ENCODE data around the gene ZNF319. TPM values are rescaled to one million over a fixed set of nuclear protein-coding genes. Genes with fewer than 3 reads are reported as not detected.

The ZNF319 gene
- total and polyA plus RNA-seq, 2 of the 13 experiments (the other 11 are each of a cell fraction or from before 2014, with no cell fraction given), result 2.4 to 3.6 TPM

- Histone ChIP-seq H3K36me3 (replicated peaks in 1 of 2; ENCODE audit: control insufficient read depth in 1 of 2, insufficient read depth in 2 of 2, low read length in 2 of 2) (peaks cover 15 to 17% of the 10 kb centered on the region in 2 experiments), H3K4me2 (ENCODE audit: low read depth, low read length) (no peak overlapping the region), H3K27ac (ENCODE audit: extremely low read length, insufficient read depth, low read length) (no peak overlapping the region), H3K79me2 (ENCODE audit: insufficient read depth, low read length) (no peaks in the 10 kb centered on the region), H3K9me3 (ENCODE audit: low read length) (no peaks in the 10 kb centered on the region), H3K4me1 (ENCODE audit: insufficient read depth, low read length) (peaks cover 16% of the 10 kb centered on the region), H4K20me1 (ENCODE audit: insufficient read depth, low read length) (no peaks in the 10 kb centered on the region), H3K27me3 (ENCODE audit: control insufficient read depth in 1 of 2, insufficient read depth in 2 of 2, low read length in 2 of 2) (peaks cover 3 to 13% of the 10 kb centered on the region in 2 experiments; a peak in 2 of 5 replicates), H3K4me3 (replicated peaks in 1 of 3; ENCODE audit: insufficient read depth in 1 of 3, low read depth in 2 of 3, low read length in 3 of 3) (no peak overlapping the region), H2AFZ (ENCODE audit: low read length) (no peak overlapping the region), H3K9ac (ENCODE audit: insufficient read depth, low read depth, low read length) (no peak overlapping the region)
- CTCF ChIA-PET (ENCODE audit: low intra/inter-chr PET ratio, low total read pairs), result no interaction called here
- TF ChIP-seq, protein P1, sequence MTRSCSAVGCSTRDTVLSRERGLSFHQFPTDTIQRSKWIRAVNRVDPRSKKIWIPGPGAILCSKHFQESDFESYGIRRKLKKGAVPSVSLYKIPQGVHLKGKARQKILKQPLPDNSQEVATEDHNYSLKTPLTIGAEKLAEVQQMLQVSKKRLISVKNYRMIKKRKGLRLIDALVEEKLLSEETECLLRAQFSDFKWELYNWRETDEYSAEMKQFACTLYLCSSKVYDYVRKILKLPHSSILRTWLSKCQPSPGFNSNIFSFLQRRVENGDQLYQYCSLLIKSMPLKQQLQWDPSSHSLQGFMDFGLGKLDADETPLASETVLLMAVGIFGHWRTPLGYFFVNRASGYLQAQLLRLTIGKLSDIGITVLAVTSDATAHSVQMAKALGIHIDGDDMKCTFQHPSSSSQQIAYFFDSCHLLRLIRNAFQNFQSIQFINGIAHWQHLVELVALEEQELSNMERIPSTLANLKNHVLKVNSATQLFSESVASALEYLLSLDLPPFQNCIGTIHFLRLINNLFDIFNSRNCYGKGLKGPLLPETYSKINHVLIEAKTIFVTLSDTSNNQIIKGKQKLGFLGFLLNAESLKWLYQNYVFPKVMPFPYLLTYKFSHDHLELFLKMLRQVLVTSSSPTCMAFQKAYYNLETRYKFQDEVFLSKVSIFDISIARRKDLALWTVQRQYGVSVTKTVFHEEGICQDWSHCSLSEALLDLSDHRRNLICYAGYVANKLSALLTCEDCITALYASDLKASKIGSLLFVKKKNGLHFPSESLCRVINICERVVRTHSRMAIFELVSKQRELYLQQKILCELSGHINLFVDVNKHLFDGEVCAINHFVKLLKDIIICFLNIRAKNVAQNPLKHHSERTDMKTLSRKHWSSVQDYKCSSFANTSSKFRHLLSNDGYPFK (CRISPR knock-in tag; IDR thresholded peaks at IDR 0.05; ENCODE audit: borderline replicate concordance), result 0 out of 2 replicates have a peak, but pooled peaks have one; percentile 15
- TF ChIP-seq CBX5 (CRISPR knock-in tag; IDR thresholded peaks at IDR 0.05; ENCODE audit: borderline replicate concordance), result no peak
- no peak for DNase-seq (ENCODE audit: low spot score)
- in situ Hi-C loops (cut with HindIII; ENCODE audit: extremely low pct_ligation_motif_present, low pct_unique_long_range_greater_than_20kb) (no loop called here), intact Hi-C loops (cut with micrococcal nuclease; ENCODE audit: unreplicated experiment) (no loop called here)
- ATAC-seq, result no peak; the same call in 1 of the 3 replicates
- BruUV-seq (replicated peaks), result no TSS peak
- no peak for FAIRE-seq
- POLR2A ChIA-PET, result interaction anchor here (2.3 kb wide), 1 partner anchor 23 kb away, joined by 7 read pairs; no protein-coding TSS in a partner anchor
- WGBS (ENCODE audit: low lambda C conversion rate), result 51% methylated on average over 18 of the region's 19 CpGs
Observed at GRCh38 chr16:58047557-58048348, 47.3 kb upstream of the ZNF319 start.

DNA sequence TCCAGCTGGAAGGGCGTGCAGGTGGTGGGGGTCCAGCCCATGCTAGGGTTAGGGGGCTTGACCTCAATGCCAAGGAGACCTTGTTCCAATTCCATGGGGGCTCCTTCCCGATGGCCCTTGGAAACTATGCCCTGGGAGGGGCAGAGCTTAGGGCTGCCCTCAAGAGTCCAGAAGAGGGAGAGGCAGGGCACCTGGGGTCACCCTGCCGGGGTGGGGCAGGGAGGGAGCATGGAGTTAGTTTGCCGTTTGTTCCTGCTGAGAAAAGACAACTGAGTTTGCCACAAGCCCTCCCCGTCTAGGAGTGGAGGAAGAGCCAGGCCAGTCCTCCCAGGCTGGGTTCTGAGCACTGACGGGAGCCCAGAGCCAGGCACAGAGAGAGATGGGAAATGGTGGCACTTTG lies 46.5 kb upstream of the ZNF319 start:
- H3K9ac ChIP-seq (ENCODE audit: insufficient read depth, low read depth, low read length), result no peak overlapping the region
- WGBS (ENCODE audit: low lambda C conversion rate), result 35% methylated on average over 6 of the region's 6 CpGs
- no peaks in the 10 kb centered on the region for H3K9me3 ChIP-seq (ENCODE audit: low read length)
- no peak overlapping the region for H2AFZ ChIP-seq (ENCODE audit: low read length)
- H3K4me2 ChIP-seq (ENCODE audit: low read depth, low read length), result no peak overlapping the region
- FAIRE-seq, result no peak
- peaks cover 15% of the 10 kb centered on the region for H3K4me1 ChIP-seq (ENCODE audit: insufficient read depth, low read length)
- H3K4me3 ChIP-seq (replicated peaks in 1 of 3; ENCODE audit: insufficient read depth in 1 of 3, low read depth in 2 of 3, low read length in 3 of 3), result no peak overlapping the region
- H3K27ac ChIP-seq (ENCODE audit: extremely low read length, insufficient read depth, low read length), result no peak overlapping the region
- H3K27me3 ChIP-seq (ENCODE audit: control insufficient read depth in 1 of 2, insufficient read depth in 2 of 2, low read length in 2 of 2), result peaks cover 3 to 13% of the 10 kb centered on the region in 2 experiments; a peak in 2 of 5 replicates
- no peak for DNase-seq (ENCODE audit: low spot score)
- no peaks in the 10 kb centered on the region for H3K79me2 ChIP-seq (ENCODE audit: insufficient read depth, low read length)
- H4K20me1 ChIP-seq (ENCODE audit: insufficient read depth, low read length), result no peaks in the 10 kb centered on the region
- ChIA-PET CTCF (ENCODE audit: low intra/inter-chr PET ratio, low total read pairs) (no interaction called here), POLR2A (no interaction called here)
- BruUV-seq (replicated peaks), result no TSS peak
- peak; percentile 7 for ATAC-seq
- in situ Hi-C loops (cut with HindIII; ENCODE audit: extremely low pct_ligation_motif_present, low pct_unique_long_range_greater_than_20kb) (no loop called here), intact Hi-C loops (cut with micrococcal nuclease; ENCODE audit: unreplicated experiment) (no loop called here)
- peaks cover 22 to 25% of the 10 kb centered on the region in 2 experiments for H3K36me3 ChIP-seq (replicated peaks in 1 of 2; ENCODE audit: control insufficient read depth in 1 of 2, insufficient read depth in 2 of 2, low read length in 2 of 2)
- TF ChIP-seq, protein P2, sequence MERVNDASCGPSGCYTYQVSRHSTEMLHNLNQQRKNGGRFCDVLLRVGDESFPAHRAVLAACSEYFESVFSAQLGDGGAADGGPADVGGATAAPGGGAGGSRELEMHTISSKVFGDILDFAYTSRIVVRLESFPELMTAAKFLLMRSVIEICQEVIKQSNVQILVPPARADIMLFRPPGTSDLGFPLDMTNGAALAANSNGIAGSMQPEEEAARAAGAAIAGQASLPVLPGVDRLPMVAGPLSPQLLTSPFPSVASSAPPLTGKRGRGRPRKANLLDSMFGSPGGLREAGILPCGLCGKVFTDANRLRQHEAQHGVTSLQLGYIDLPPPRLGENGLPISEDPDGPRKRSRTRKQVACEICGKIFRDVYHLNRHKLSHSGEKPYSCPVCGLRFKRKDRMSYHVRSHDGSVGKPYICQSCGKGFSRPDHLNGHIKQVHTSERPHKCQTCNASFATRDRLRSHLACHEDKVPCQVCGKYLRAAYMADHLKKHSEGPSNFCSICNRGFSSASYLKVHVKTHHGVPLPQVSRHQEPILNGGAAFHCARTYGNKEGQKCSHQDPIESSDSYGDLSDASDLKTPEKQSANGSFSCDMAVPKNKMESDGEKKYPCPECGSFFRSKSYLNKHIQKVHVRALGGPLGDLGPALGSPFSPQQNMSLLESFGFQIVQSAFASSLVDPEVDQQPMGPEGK (CRISPR knock-in tag; IDR thresholded peaks at IDR 0.05), result peak; percentile 24; the same call in 1 of the 2 replicates
- peak; percentile 42; the same call in 1 of the 2 replicates for TF ChIP-seq SSRP1 (CRISPR knock-in tag; IDR thresholded peaks at IDR 0.05)
- TF ChIP-seq THRA (CRISPR knock-in tag; IDR thresholded peaks at IDR 0.05; ENCODE audit: borderline replicate concordance), result 0 out of 2 replicates have a peak, but pooled peaks have one; percentile 27
- TF ChIP-seq ZC3H13 (CRISPR knock-in tag; IDR thresholded peaks at IDR 0.05), result no peak
- no peak for TF ChIP-seq ZMYM2 (CRISPR knock-in tag; IDR thresholded peaks at IDR 0.05)
- TF ChIP-seq, protein P3, sequence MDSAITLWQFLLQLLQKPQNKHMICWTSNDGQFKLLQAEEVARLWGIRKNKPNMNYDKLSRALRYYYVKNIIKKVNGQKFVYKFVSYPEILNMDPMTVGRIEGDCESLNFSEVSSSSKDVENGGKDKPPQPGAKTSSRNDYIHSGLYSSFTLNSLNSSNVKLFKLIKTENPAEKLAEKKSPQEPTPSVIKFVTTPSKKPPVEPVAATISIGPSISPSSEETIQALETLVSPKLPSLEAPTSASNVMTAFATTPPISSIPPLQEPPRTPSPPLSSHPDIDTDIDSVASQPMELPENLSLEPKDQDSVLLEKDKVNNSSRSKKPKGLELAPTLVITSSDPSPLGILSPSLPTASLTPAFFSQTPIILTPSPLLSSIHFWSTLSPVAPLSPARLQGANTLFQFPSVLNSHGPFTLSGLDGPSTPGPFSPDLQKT (CRISPR knock-in tag; IDR thresholded peaks at IDR 0.05; ENCODE audit: borderline replicate concordance), result no peak
